AG09319 (cell line): Measurements from ENCODE around the gene SIRT4.

Experiments
- DNase-seq: peaks from one replicate; pipeline ENCODE4 v3.0.0-alpha.2; 2010; ENCODE audit warnings: low read depth; ENCODE audit errors: extremely low read depth
- TF ChIP-seq, protein P1 (sequence below): IDR thresholded peaks from 2 replicates; pipeline ENCODE4 v1.5.1; 2011; ENCODE audit warnings: low read depth, mild to moderate bottlenecking, inconsistent platforms, low read length, moderate library complexity

The SIRT4 gene

DNA sequence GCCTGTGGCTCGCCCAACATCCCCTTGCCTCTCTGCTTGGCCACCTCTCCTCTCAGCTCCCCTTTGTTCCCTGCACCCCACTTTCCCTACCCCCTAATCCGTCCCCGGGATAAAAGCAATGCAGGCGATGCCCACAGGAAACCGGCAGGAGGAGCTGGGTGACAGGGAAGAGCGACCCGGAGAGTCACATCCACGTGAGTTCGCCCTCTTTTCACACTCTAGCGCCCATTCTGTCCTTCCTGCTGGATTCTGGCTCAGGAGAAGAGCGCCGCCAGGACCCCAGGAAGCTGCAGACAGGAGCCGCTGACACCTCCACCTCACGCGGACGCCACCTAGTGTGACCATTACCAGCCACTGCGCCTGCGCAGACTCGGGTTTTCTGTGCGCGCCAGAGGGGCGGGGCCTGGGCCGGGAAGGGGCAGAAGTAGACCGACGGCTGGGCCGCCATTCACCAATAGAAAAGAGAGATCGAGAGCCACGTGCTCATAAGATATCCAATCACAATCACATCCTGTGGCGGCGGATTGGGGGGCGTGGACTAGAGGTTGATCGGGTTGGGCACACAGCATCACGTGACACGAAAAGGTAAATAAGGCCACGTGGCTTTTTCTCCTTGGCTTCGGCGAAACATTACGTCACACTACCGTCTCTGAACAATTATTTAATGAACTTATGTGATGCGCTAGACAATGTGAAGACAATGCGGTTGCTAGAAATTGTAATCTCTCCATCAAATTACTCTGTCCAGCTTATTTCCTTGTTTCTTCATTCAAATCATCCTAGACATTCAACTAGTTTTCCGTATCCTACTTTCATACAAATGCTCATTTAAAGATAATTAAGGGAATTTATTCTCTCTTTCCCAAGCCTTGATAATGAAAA, 15.3 kb downstream of the SIRT4 start:
- TF ChIP-seq, protein P1, sequence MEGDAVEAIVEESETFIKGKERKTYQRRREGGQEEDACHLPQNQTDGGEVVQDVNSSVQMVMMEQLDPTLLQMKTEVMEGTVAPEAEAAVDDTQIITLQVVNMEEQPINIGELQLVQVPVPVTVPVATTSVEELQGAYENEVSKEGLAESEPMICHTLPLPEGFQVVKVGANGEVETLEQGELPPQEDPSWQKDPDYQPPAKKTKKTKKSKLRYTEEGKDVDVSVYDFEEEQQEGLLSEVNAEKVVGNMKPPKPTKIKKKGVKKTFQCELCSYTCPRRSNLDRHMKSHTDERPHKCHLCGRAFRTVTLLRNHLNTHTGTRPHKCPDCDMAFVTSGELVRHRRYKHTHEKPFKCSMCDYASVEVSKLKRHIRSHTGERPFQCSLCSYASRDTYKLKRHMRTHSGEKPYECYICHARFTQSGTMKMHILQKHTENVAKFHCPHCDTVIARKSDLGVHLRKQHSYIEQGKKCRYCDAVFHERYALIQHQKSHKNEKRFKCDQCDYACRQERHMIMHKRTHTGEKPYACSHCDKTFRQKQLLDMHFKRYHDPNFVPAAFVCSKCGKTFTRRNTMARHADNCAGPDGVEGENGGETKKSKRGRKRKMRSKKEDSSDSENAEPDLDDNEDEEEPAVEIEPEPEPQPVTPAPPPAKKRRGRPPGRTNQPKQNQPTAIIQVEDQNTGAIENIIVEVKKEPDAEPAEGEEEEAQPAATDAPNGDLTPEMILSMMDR, result peak; percentile 69
- DNase-seq, result peak; percentile 96

DNA sequence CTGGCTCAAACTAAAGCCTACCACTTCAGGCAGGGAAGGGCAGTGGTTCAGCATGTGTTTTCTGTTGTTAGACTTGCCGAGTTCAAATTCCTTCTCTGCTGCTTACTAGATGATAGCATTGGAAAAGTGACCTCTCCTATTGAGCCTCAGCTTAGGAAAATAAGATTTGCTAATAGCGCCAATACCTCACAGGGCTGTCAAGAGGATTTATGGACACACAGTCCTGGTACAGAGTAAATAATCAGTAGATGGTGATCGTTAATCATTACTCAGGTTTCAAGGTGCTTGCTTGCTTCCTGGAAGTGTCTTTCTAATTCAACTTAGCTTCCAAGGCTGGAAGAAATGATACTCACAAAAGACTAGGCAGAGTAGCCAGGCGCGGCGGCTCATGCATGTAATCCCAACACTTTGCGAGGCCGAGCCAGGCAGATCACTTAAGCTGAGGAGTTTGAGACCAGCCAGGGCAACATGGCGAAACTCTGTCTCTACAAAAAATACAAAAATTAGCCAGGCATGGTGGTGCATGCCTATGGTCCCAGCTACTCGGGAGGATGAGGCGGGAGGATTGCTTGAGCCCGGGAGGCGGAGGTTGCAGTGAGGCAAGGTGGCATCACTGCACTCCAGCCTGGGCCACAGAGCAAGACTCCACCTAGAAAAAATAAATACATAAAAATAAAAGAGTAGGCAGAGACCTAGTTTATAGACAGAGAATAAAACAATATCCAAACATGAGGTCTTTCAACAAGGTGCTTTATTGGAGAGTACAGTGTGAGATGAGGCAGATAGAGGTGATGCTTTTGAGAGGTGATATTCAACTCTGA, 19.5 kb downstream of the SIRT4 start:
- TF ChIP-seq, protein P1, result no peak
- no peak for DNase-seq

DNA sequence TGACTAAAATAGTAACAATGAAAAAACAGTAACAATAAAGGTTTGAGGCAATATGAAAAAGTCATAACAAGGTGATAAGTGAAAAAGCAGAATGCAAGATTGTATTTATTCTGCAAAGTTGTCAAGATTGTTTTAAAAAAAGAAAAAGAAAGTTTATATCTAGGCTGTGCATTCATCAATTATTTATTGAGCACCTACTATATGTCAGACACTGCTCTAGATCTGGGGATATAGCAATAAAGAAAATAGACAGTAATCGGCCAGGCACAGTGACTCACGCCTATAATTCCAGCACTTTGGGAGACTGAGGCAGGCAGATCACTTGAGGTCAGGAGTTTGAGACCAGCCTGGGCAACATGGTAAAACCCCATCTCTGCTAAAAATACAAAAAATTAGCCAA, 21.7 kb downstream of the SIRT4 start:
- TF ChIP-seq, protein P1, result no peak
- DNase-seq, result no peak

DNA sequence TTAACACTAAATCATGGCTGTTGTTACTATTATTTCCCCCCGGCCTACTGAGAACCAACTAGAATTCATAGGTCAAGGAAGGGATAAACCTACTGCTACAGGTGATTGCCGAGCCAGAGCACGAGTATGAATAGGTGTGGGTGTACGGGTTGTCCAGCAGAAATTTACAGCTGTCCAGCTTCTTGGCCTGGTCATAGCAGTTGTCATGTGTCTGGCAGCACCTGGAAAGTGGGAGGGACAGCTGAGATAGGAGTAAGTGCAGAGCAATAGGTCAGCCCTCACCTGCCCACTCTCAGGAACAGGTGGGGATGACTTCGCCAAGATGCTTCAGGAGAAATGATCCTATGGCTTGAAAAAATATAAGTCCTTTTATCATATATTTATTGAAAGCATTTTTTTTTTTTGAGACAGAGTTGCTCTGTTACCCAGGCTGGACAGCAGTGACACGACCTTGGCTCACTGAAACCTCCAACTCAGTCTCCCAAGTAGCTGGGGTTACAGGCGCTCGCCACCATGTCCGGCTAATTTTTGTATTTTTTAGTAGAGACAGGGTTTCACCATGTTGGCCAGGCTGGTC, 22.8 kb downstream of the SIRT4 start:
- TF ChIP-seq, protein P1, result no peak
- no peak for DNase-seq

DNA sequence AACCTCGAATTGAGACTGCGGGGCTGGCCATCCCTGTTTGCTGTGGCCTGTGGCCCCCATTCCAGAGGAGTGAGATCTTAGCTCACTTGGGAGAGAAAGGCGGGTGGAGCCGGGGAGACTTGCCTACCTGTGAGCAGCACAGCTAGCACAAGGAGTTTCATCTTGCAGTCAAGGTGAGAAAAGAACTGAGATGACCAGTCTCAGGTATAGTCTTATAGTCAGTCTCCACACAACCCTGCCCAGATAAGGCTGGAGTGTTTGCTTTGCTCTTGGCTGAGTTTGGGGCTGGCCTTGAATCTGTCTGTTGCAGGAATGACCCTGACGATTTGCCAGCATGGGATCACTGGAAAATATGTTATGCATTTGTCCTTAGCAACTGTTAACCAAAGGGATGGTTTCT, 25.5 kb downstream of the SIRT4 start, which contains the start of gene PLA2G1B:
Gene PLA2G1B, minus strand, starts transcription at position 187 of the 400 bp plus-strand sequence. Its CDS starts 26 bp downstream, at position 161.
- TF ChIP-seq, protein P1, result no peak
- DNase-seq, result no peak

DNA sequence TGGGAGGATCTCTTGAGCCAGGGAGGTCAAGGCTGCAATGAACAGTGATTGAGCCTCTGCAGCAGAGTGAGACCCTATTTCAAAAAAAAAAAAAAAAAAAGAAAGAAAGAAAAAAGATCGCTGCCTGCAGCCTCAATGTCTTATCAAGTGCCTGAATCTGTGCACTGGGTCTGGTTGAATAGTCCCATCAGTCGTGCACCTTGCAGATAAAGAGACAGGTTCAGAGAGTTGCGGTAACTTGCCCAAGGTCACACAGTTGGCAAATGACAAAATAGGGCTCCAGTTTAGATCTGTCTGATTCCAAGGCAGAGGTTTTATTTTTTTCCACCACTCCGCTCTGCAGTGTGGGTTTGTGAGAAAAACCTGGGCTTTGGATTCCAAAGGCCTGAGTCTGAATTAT, 26.1 kb downstream of the SIRT4 start:
- no peak for DNase-seq
- TF ChIP-seq, protein P1, result no peak
